Epithelial cell of esophagus (primary cell): ENCODE measurements around the gene RAI1.

Experiments used
- DNase-seq: peaks from one replicate; pipeline ENCODE4 v3.0.0; 2010; ENCODE audit warnings: low read depth
- H3K4me3 ChIP-seq: 2 replicates; pipeline ENCODE4 v1.5.1; 2011; ENCODE audit warnings: mild to moderate bottlenecking, low read length, control low read depth
- TF ChIP-seq, protein P1 (sequence below): IDR thresholded peaks from 2 replicates; pipeline ENCODE4 v1.5.1; 2011; ENCODE audit warnings: low read depth, mild to moderate bottlenecking, low read length, control low read depth, inconsistent platforms; ENCODE audit not compliant: insufficient read depth; ENCODE audit errors: missing control alignments

Gene RAI1

GRCh38 chr17:17659340-17659739 lies 21.9 kb upstream of the RAI1 start:
- DNase-seq: no peak
- TF ChIP-seq, protein P1, sequence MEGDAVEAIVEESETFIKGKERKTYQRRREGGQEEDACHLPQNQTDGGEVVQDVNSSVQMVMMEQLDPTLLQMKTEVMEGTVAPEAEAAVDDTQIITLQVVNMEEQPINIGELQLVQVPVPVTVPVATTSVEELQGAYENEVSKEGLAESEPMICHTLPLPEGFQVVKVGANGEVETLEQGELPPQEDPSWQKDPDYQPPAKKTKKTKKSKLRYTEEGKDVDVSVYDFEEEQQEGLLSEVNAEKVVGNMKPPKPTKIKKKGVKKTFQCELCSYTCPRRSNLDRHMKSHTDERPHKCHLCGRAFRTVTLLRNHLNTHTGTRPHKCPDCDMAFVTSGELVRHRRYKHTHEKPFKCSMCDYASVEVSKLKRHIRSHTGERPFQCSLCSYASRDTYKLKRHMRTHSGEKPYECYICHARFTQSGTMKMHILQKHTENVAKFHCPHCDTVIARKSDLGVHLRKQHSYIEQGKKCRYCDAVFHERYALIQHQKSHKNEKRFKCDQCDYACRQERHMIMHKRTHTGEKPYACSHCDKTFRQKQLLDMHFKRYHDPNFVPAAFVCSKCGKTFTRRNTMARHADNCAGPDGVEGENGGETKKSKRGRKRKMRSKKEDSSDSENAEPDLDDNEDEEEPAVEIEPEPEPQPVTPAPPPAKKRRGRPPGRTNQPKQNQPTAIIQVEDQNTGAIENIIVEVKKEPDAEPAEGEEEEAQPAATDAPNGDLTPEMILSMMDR: no peak

DNA sequence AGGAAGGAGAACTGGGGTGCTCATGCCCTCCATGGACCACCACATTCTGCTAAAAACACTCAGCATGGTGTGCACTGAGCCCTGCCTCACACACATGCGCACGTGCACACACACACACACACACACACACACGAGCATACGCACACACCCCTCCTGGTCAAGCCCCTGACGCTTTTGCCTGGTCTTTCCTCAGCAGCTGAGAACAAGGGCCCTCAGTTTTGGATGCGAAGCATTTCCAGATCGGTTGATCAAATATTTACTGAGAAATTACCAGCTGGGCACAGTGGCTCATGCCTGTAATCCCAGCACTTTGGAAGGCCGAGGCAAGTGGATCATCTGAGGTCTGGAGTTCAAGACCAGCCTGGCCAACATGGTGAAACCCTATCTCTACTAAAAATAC lies 20.1 kb upstream of the RAI1 start:
- no peak overlapping the region for H3K4me3 ChIP-seq
- DNase-seq: no peak
- TF ChIP-seq, protein P1: no peak

More at GRCh38 chr17:17659340-17659739, 21.9 kb upstream of the RAI1 start:
- no peak overlapping the region for H3K4me3 ChIP-seq

DNA sequence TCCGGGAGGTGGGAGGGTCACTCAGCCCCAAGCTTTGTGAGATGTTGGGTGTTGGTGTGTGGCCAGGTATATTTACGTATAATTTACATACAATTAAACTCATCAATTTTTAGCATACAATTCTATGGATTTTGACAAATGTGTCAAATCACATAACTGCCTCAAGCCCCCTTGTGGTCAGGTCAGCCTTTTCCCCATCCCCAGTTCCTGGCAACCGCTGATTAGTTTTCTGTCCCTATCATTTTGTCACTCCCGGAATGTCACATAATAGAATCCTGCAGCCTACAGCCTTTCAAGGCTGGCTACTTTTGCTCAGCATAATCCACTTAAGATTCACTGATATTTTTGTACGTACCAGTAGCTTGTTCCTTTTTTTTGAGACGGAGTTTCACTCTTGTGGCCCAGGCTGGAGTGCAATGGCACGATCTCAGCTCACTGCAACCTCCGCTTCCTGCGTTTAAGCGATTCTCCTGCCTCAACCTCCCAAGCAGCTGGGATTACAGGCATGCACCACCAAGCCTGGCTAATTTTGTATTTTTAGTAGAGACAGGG lies 19.3 kb upstream of the RAI1 start:
- no peak for DNase-seq
- H3K4me3 ChIP-seq: no peak overlapping the region
- TF ChIP-seq, protein P1: no peak

GRCh38 chr17:17663160-17664063 lies 17.8 kb upstream of the RAI1 start:
- TF ChIP-seq, protein P1: no peak
- H3K4me3 ChIP-seq: no peak overlapping the region
- DNase-seq: peak; percentile 94

DNA sequence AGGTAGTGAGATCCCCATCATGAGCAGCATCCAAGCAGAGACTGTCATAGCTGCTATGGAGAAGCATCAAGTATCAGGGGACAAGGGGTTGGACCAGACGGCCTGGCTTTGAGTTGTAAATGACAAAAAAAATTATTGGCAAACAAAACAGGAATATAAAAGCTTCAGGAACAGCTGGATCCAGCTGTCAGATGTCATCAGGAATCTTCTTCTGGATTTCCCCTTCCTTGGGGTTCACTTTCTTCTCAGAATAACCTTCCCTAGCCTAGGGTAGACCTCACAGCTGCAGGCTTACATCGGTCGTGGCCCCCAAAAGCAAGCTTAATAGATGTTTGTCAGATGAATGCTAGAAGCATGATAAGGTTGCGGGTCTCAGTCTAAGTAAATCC lies 17.2 kb upstream of the RAI1 start:
- no peak for DNase-seq
- no peak overlapping the region for H3K4me3 ChIP-seq
- TF ChIP-seq, protein P1: no peak

DNA sequence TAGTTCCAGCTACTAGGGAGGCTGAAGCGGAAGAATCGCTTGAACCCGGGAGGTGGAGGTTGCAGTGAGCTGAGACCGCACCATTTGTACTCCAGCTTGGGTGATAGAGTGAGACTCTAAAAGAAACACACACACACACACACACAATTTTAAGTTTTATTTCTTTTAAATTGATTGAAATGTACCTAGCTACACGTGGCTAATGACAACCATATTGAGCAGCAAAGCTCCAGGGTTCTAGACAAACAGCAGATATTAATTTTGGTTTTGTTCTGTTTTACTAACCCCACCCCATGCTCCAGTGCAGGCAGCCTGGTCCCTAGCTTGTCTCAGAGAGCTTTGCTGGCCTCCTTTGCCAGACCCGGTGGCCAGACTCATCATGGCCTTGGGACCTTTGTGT lies 16.0 kb upstream of the RAI1 start:
- no peak for DNase-seq
- TF ChIP-seq, protein P1: no peak
- H3K4me3 ChIP-seq: no peak overlapping the region

- DNase-seq: peak; percentile 90
- H3K4me3 ChIP-seq: no peak overlapping the region
- TF ChIP-seq, protein P1: peak; percentile 31
Observed at GRCh38 chr17:17666111-17666714, 15.0 kb upstream of the RAI1 start.
